HG02981 (cell line): ENCODE data around the gene SH3PXD2B.
"Not testable (repeated sequence)": the region's sequence is repeated elsewhere in the genome, so short reads cannot be mapped to it uniquely, and the experiment has no call there.

Source experiments
- ATAC-seq: cut with Tn5 transposase; IDR thresholded peaks from one replicate; pipeline ENCODE4 v1.9.1; 2021; ENCODE audit warnings: mild to moderate bottlenecking, moderate library complexity; ENCODE audit not compliant: unreplicated experiment

SH3PXD2B gene

DNA sequence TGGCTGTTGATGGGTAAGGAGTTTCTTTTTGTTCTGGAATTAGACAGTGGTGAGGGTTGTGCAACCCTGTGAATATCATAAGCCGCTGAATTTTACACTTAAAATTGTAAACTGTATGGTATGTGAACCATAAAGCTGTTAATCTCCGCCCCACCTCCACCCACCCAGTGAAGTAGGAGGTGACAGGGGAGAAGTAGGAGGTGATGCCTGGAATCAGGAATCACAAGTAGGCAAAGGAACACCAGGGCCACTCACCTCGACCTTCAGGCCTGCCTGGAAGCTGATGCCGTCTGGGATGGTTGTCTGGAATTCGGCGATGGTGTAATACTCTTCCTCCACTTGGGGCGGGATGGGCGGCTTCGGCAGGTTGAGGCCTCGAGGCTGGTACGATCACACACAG lies 108.4 kb downstream of the SH3PXD2B start:
- no peak for ATAC-seq

DNA sequence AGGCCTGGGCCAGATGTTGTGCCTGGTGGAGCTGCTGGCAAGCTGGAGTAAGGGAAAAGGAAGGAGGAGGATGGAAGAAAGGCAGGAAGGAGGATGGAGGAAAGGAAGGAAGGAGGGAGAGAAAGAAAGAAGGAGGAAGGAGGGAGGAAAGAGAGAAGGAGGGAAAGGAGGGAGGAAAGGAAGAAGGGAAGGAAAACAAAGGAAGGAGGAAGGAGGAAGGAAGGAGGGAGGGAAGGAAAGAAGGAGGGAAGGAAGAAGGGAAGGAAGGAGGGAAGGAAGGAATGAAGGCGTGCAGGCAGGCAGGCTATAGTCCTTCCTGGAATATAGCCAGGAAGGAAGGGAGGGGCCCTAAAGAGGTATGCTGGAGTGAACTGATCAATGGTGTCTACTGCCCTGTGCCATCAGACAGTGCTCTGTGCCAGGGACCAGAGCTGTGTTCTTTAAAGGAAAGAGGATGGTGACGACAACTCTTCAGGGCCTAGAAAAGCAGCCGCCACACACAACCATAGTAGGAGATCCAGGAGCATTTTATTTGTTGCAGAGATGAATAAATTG lies 109.4 kb downstream of the SH3PXD2B start:
- ATAC-seq, result no peak

DNA sequence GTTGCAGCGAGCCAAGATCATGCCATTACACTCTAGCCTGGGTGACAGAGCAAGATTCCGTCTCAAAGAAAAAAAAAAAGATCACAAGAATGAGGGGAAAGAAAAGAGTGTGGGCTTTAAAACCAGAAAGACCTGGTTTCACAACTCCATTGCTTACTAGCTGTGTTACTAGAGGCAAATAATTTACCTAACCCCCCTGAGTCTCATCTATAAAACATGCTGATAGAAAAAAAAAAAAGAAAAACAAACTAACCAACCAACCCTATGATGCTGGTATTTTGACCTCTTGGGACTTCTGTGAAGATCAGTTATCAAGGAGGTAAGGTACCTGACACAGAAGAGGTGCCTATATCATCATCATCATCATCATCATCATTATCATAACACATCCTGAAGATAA lies 110.6 kb downstream of the SH3PXD2B start:
- ATAC-seq, result no peak

DNA sequence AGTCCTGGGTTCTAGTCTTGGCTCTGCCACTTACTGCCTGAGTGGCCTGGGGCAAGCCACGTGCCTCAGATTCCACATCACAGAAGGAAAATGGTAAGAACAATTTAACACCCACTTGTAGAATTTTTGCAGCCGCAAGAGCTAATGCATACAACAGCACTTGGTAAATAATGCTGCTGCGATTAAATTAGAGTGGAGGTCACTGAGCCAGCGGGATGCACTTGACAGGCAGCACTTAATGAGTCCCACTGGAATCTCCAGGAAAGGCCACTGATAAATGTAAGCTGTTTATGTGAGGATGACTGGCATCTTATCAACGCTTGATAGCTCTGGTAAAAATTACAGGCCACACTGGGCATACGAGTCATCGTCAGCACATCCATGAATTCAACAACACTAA lies 111.4 kb downstream of the SH3PXD2B start:
- no peak for ATAC-seq

DNA sequence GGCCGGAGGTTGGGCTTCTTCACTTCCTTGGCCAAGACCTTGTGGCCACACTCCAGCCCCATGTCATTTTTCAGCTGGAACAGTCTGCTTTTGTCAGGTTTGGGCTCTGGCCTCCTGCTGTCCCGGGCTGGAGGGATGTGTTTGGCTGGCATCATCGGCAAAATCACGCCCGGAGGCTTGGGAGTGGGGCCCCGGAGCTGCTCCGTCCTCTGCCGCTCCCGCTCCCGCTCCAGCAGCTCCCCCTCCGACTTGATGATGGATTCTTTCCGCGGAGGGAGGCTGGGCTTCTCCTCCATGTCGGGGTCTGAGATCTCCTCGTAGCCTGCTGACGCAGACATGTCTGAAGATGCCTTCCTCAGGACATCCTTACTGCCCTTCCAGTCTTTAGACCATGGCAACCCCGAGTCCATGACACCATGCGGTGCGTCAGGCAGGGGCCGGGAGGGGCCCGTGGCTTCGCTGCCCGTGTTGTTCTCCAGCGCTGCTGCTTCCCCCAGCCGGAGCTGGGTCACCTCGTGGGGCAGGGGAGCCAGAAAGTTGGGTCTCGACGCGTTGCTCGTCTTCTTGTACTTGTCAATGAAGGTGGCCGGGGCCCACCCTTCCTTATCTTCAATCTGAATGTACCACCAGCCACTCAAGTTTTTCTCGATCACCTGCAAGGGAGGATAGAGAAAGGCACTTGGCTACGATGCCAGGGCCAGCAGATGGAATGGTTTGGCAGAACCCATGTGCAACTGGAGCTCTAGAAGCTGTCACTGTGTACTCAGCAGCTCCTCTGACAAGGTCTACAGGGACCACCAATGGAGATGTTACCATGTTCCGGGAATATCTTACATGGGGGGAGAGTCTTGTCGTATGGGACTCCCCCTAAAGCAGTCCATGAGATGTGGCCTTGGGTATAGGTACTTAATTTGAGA lies 114.8 kb downstream of the SH3PXD2B start:
- ATAC-seq, result no peak

DNA sequence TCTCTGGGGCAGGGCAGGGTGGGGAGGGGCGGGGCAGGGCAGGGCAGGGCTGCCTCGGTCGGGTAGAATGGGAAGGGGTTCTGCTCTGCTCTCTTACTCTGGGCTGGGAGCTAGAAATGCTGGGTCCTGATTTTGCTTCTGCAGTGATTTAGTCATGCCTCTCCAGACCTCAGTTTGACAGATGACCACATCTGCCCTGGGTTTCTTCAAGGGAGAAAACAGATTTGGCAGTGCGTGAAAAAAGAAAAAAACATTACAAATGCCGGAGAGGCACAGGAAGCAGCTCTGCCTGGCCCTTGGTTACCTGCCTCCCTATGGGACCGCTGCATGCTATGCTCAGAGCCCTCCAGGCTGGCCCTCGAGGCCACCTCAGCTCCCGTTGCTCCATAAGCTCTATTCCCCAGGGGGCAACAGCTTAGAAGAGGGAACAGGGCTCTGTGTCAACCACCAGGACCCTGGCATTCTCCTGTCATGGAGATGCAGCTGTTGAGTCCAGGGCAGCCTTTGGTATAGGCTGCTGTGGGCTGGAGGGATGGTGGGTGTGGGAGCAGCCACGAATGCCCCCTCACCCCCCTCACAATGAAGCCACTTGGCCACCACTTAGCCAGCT lies 117.5 kb downstream of the SH3PXD2B start:
- no peak for ATAC-seq

DNA sequence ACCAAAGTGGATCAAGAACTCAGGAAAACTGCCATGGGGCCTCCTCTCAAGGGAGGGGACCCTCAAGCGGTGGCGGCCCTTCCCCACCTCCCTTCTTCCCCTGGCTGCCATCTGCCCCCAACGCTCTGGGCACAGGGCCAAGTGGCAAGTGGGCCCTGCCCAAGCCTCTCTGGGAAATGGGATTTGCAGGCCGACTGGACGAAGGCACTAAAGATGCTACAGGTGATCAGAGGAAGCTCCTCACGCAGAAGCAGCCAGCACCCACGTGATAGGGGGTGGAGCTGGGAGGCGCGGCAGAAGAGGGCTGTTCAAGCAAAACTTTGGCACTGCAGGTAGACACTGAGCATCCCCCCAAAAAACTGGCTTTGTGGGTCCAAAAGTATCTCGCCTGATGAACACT lies 118.1 kb downstream of the SH3PXD2B start:
- ATAC-seq, result no peak

DNA sequence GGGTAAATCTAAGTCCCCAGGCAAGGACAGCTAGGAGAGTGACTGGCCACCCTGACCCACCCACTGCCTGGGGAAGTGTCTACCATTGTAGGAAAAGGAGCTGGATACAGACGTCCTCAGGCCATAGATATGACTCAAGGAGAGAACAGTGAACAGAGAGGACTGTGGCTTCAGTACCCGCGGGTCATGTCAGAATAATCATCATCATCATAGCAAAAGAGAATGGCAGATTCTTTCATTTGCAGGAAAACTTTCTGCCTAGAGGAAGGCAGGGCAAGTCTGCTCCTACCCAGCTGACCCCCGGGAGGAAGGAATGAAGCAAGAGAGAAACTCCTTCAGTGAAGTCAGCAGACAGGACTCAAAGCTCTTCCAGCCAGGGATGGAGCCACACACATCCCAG lies 118.6 kb downstream of the SH3PXD2B start:
- ATAC-seq, result no peak

DNA sequence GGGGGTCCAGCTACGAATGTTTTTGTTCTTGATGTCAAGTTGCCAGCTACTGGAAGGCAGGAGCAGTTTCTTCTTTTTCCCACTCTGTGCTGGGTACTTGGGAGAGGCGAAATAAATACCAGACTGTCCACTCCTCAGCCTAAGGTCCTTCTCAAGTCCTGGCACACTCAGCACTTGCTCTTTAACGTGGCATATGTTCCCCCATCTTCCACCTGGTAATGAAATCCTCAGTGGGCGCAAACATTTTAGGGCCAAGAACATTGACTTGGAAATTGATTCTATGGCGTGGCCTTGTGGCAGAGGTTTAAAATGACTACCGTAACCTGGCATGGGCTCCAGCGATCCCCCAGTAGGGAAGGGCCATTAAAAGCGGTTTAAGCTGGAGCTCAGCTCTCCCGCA lies 119.7 kb downstream of the SH3PXD2B start:
- no peak for ATAC-seq

DNA sequence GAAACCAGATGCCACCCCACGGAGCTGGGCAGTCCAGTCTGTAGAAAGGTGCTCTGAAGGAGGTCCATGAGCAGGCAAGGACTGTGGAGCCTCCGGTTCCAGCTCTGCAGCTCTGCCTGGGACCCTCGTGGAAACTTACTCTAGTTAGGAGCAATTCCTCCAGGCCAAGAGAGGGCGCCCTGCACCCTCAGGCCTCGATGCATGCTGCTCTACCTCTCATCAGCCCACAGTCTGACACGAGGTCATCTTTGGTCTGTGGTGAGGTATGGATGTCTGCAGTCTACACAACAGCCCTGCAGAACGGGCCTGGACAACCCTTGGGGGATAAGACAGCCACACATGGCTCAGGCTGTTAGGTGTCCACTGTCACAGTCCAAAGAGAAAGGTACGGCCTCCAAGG lies 120.1 kb downstream of the SH3PXD2B start:
- no peak for ATAC-seq

DNA sequence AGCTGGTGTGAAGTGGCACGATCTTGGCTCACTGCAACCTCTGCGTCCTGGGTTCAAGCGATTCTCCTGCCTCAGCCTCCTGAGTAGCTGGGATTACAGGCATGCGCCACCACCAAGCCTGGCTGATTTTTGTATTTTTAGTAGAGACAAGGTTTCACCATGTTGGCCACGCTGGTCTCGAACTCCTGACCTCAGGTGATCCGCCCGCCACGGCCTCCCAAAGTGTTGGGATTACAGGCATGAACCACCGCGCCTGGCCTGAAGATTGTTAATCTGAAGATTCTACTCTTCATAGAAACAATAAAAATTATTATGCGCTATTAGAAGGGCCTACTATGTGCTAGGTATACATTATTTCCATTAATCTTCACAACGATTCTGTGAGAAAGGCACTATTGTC lies 127.4 kb downstream of the SH3PXD2B start:
- ATAC-seq, result not testable (repeated sequence)

DNA sequence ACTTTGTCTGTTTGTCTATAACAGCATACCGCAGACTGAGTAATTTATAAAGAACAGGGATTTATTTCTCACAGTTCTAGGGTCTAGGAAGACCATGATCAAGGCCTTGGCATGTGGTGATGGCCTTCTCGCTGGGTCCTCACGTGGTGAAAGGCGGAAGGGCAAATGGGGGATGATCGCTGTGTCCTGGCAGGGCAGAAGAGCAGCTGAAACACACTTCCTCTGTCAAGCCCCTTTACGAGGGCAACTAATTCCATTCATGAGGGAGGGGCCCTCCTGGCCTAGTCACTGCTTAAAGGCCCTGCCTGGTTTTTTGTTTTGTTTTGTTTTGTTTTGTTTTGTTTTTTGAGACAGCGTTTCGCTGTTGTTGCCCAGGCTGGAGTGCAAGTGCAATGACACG lies 128.9 kb downstream of the SH3PXD2B start:
- ATAC-seq, result no peak

DNA sequence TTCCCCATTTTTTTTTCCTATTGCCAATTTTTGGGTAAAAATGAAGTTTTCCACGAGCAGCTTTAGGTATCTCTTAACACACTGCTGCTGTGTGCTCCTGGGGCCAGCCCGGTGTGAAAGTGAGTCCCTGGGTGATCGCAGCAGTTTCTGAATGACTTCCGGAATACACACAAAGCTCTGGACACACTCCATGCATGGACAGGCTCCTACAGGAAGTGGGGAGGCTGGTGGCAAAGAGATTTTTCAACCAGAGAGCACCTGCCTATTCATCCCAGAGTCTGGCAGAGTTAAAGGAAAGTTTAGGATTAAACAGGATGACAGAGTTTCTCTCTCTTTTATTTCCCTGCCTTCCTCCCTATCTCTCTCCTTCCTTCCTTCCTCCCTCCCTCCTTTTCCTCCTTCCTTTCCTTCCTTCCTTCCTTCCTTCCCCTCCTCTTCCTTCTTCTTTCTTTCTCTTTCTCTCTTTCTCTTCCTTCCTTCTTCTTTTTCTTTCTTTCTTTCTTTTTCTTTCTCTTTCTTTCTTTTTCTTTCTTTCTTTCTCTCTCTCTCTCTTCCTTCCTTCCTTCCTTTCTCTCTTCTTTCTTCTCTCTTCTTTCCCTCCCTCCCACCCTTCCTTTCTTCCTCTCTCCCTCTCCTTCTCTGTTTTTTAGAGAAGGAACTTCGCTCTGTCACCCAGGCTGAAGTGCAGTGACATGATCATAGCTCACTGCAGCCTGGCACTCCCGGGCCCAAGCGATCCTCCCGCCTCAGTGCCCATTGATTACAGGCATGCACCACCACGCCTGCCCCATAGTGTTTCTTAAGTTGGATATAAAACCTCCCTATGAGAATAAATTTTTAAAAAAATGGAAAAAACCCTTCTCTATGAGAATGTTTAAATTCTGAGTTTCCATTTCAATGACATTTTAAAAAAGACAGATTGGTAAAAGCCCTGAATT lies 132.0 kb downstream of the SH3PXD2B start:
- ATAC-seq, result peak; percentile 71

DNA sequence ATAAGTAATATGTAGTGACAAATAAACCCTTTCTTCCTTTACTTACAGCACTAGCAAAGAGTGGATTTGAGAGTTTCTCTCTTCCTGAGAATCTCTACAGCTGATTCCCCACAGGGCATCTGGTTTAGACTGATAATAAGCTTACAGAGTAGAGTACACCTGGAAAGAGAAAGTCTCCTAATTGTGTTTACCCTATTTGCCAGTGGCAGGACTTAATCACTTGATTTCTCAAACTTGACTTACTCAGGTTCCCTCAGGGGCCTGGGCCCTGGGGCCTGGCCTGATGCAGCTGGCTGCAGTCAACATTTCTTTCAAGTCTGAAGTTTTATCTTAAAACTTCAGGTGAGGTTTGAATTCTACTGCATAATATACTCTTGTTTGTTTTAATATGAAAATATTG lies 132.7 kb downstream of the SH3PXD2B start:
- no peak for ATAC-seq

DNA sequence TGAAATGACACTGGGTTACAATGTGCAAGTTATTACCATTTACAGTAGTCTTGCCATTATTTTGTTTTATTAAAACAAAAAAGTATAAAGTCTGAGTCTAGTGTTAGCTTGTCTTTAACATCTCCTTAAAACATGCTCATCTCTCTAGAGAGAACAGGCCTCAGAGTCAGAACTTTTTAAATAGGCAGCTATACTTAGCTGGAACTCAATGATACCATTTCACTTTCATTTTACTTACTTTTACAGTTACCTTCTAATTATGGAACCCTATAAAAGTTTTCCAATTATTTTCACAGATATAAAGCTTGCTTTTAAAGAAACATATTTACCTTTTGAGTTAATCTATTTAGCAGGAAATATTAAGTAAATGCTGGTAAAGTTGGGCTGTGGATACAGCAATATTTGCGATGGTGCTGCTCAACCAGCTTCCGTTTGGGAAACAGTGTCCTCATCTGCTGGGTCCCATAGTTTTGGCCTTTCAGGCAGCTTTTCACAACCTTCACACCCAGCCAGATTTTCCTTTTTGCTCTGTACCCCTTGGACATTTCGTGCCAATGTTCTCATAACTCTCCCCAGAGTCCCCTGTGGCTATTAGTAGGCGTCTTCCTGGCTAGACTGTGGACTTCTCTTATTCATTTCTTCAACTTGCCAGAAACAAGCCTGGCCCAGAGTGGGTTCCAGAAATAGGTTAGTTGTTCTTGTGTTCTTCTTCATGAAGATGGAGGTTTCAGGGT lies 134.4 kb downstream of the SH3PXD2B start:
- ATAC-seq, result no peak

DNA sequence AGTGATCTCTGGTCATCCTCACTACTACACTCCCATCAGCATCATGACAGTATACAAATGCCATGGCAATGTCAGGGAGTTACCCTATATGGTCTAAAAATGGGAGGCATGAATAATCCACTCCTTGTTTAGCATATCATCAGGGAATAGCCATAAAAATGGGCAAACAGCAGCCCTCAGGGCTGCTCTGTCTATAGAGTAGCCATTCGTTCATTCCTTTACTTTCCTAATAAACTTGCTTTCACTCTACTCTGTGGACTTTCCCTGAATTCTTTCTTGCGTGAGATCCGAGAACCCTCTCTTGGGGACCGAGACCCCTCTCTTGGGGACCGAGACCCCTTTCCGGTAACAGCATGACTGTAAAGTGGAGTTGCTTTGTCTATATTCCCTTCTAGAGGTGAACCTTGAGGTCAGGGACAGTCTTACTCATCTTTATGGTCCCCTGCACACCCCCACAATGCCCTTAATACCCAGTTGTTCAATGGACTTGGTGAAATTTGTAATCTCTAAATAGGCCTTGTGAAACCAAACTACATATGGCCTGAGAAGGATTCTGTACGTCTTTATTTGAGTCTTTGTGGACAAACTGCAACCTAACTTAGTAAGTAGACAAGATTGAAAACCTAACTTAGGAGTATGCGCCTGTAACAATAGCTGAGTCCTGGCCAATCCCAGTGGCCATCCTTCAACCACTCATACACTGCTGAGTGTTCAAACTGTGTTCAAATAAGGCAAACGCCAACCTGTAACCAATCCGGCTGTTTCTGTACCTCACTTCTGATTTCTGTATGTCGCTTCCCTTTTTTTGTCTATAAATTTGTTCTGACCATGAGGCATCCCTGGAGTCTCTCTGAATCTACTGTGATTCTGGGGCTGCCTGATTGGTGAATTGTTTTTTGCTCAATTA lies 138.5 kb downstream of the SH3PXD2B start:
- peak; percentile 73 for ATAC-seq

DNA sequence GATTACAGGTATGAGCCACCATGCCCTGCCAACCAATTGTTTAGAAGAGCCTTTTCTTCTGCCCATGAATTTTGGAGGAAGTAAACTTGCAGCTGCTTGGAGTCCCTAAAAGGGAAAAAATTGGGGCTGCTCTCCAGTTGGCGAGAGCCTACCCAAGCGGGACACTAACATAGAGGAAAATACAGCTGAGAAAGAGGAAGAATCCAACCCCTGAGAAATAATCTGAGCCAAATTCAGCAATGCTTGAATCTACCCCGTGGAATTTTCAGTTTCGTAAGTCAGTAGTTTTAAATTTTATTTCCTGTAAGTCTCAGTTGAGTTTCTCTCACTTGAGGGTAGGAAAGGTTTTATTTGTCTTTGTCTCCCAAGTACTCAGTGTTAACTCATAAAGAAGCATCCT lies 140.4 kb downstream of the SH3PXD2B start:
- no peak for ATAC-seq

DNA sequence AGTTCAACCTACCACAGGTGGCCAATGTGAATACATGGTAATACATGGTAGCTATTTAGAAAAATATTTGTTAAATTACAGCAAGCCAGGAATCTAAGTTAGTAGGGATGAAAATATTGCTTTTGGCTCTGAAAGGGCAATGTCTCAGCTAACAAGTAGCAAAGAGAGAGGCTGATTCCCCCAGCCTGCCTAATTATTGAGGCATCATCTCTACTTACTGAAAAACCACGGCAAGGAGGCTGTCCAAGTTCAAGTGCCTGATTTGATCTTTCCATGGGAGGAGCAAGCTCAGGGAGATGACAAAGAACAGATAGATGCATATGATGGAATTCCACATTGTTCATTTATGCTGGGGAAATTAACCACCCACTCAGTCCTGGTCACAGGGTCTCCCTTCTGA lies 142.0 kb downstream of the SH3PXD2B start:
- no peak for ATAC-seq

DNA sequence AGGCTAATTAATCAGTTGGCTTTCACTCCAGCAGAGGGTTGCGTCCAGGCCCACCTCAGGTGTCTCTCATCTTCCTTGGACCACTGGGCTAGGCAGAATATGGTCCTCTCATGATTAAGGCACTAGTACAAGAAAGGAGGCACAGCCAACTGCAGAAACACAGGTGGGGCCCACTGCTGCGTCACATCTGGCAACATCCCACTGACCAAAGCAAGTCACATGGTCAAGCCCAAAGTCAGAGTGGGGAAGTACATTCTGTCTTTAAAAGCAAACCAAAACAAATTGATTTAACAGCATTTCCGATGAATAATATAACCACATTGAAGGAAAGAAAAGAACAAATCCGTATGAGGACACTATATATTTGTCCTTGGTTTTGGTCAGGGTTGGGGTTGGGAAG lies 142.7 kb downstream of the SH3PXD2B start:
- no peak for ATAC-seq
